ENCODE results near the gene CALML3.

CALML3 gene

DNA sequence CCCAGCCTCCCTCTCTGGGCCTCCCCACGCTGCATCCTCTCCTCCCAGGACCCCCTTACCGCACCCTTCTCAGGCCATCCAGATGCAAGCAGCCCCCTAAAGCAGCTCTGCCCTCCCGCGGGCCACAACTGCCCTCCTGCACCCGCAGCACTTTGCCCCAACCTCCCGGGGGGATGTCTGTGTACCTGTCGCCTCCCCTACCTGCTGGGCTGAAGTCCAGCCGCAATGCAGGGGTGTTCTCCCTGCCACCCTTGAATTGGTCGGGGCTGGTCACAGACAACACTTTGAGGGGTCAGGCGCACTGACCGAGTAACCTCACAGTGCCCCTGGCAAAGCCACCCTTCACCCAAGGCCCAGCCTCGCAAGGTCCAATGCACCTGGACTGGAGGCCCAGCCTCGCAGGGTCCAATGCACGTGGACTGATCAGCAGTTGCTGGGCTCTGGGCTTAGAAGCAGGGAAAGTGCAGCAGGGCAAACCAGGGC, 17.1 kb upstream of the CALML3 start:
- H3K9me3 ChIP-seq (ENCODE audit: control insufficient read depth, low read length), result no peaks in the 10 kb centered on the region
- H3K4me3 ChIP-seq (ENCODE audit: insufficient read depth, low read depth, low read length), result no peak overlapping the region
- WGBS, 2 experiments, result 95 to 96% methylated on average over 14 of the region's 14 CpGs
- H3K27me3 ChIP-seq (ENCODE audit: control insufficient read depth, insufficient read depth, low read length, poor library complexity, severe bottlenecking), result no peaks in the 10 kb centered on the region
- no peak overlapping the region for H3K27ac ChIP-seq (ENCODE audit: insufficient read depth, low read depth, low read length, poor library complexity, severe bottlenecking)
- H3K36me3 ChIP-seq (ENCODE audit: control insufficient read depth, insufficient read depth, low read length), result no peaks in the 10 kb centered on the region
- H3K4me1 ChIP-seq (ENCODE audit: control insufficient read depth, insufficient read depth, low read length), result peaks cover 8% of the 10 kb centered on the region

DNA sequence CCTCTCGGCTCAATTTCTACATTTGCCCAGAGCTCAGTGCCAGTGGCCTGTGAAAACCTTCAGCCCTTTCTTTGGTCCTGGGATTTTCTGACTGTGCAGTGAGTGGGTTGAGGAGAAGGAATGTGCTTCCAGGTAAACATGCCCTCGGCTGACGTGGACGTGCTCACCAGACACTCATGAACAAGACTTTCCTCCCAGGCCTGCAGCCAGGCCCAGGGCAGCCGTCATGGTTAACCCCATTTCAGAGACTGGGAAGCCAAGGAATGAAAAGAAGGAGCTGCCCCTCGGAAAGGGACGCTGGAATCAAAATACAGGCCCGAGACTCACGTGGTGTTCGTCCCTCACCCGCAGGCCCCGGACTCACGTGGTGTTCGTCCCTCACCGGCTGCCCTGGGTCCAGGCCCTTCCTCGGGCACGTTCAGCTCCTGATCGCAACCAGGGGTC, 16.6 kb upstream of the CALML3 start:
- WGBS, 2 experiments, result 94 to 96% methylated on average over 18 of the region's 18 CpGs
- no peak overlapping the region for H3K27ac ChIP-seq (ENCODE audit: insufficient read depth, low read depth, low read length, poor library complexity, severe bottlenecking)

DNA sequence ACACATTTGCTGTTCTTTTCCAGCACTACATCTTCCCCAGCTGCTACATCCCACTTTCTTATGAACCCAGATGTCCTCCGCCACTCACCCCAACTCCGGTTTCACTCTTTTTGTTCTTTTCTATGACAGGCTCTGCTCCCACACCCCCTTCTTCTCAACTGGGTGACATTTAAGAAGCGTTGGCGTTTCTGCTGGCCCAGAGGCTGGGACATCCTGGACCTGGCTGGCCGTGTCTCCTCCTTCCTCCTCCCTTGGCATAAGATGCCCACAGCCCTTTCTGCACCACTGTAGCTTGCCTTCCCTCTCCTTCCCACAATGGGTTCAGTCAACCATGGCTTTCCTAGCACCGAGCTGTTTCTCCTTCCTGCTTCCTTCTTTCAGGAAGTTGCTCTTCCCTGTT, 16.0 kb upstream of the CALML3 start:
- H3K9me3 ChIP-seq (ENCODE audit: control insufficient read depth, low read length), result no peaks in the 10 kb centered on the region
- H3K4me3 ChIP-seq (ENCODE audit: insufficient read depth, low read depth, low read length), result no peak overlapping the region
- peaks cover 11% of the 10 kb centered on the region for H3K4me1 ChIP-seq (ENCODE audit: control insufficient read depth, insufficient read depth, low read length)
- no peaks in the 10 kb centered on the region for H3K27me3 ChIP-seq (ENCODE audit: control insufficient read depth, insufficient read depth, low read length, poor library complexity, severe bottlenecking)
- H3K27ac ChIP-seq (ENCODE audit: insufficient read depth, low read depth, low read length, poor library complexity, severe bottlenecking), result no peak overlapping the region
- 94 to 95% methylated on average over 6 of the region's 6 CpGs for WGBS, 2 experiments
- H3K36me3 ChIP-seq (ENCODE audit: control insufficient read depth, insufficient read depth, low read length), result no peaks in the 10 kb centered on the region

More for the DNA sequence above, 16.6 kb upstream of the CALML3 start:
- H3K4me1 ChIP-seq (ENCODE audit: control insufficient read depth, insufficient read depth, low read length), result peaks cover 11% of the 10 kb centered on the region
- H3K9me3 ChIP-seq (ENCODE audit: control insufficient read depth, low read length), result no peaks in the 10 kb centered on the region
- no peaks in the 10 kb centered on the region for H3K27me3 ChIP-seq (ENCODE audit: control insufficient read depth, insufficient read depth, low read length, poor library complexity, severe bottlenecking)
- H3K4me3 ChIP-seq (ENCODE audit: insufficient read depth, low read depth, low read length), result no peak overlapping the region
- no peaks in the 10 kb centered on the region for H3K36me3 ChIP-seq (ENCODE audit: control insufficient read depth, insufficient read depth, low read length)

DNA sequence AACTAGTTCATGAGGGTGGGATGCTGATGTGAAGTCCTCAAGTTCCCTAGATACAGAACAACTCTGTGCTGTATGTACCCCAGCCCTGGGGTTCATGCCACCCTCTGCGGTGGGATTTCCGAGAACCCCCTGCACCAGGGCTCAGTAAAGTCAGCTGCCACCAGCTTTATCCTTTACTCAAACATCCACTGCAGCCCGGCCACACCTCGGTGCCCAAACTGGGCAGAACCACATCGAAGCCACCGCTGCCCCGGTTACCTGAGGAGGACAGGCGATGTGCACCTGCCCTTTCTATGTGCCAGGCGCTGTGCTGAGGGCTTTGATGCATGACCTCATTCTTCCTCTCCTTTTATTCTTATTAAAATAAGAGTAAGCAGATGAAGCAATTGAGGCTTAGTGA, 15.5 kb upstream of the CALML3 start:
- peaks cover 12% of the 10 kb centered on the region for H3K4me1 ChIP-seq (ENCODE audit: control insufficient read depth, insufficient read depth, low read length)
- WGBS, 2 experiments, result 93 to 94% methylated on average over 8 to 9 of the region's 9 CpGs
- H3K27me3 ChIP-seq (ENCODE audit: control insufficient read depth, insufficient read depth, low read length, poor library complexity, severe bottlenecking), result no peaks in the 10 kb centered on the region
- no peak overlapping the region for H3K27ac ChIP-seq (ENCODE audit: insufficient read depth, low read depth, low read length, poor library complexity, severe bottlenecking)
- no peak overlapping the region for H3K4me3 ChIP-seq (ENCODE audit: insufficient read depth, low read depth, low read length)
- no peaks in the 10 kb centered on the region for H3K9me3 ChIP-seq (ENCODE audit: control insufficient read depth, low read length)
- H3K36me3 ChIP-seq (ENCODE audit: control insufficient read depth, insufficient read depth, low read length), result no peaks in the 10 kb centered on the region

DNA sequence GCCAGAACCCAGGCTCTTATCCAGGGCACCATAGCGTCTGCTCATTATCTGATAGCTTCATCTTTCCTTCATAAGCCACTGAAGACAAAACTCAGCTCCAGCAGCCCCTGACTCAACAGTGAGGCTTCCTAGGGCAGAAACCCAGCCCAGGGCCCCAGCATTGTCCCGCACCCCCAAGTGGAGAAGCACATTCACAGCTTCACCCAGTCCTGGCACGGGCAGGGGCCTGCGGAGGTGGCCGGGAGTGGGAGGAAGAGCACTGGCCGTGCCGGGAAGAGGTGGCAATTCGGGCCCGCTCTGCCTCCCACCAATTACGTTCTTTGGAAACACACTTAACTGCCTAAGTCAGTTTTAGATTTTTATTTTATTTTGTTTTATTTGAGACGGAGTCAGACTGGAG, 15.1 kb upstream of the CALML3 start:
- Histone ChIP-seq H3K36me3 (ENCODE audit: control insufficient read depth, insufficient read depth, low read length) (no peaks in the 10 kb centered on the region), H3K4me1 (ENCODE audit: control insufficient read depth, insufficient read depth, low read length) (peaks cover 16% of the 10 kb centered on the region), H3K4me3 (ENCODE audit: insufficient read depth, low read depth, low read length) (no peak overlapping the region), H3K9me3 (ENCODE audit: control insufficient read depth, low read length) (no peaks in the 10 kb centered on the region), H3K27ac (ENCODE audit: insufficient read depth, low read depth, low read length, poor library complexity, severe bottlenecking) (no peak overlapping the region), H3K27me3 (ENCODE audit: control insufficient read depth, insufficient read depth, low read length, poor library complexity, severe bottlenecking) (no peaks in the 10 kb centered on the region)
- WGBS, 2 experiments, result 92 to 96% methylated on average over 11 of the region's 11 CpGs

DNA sequence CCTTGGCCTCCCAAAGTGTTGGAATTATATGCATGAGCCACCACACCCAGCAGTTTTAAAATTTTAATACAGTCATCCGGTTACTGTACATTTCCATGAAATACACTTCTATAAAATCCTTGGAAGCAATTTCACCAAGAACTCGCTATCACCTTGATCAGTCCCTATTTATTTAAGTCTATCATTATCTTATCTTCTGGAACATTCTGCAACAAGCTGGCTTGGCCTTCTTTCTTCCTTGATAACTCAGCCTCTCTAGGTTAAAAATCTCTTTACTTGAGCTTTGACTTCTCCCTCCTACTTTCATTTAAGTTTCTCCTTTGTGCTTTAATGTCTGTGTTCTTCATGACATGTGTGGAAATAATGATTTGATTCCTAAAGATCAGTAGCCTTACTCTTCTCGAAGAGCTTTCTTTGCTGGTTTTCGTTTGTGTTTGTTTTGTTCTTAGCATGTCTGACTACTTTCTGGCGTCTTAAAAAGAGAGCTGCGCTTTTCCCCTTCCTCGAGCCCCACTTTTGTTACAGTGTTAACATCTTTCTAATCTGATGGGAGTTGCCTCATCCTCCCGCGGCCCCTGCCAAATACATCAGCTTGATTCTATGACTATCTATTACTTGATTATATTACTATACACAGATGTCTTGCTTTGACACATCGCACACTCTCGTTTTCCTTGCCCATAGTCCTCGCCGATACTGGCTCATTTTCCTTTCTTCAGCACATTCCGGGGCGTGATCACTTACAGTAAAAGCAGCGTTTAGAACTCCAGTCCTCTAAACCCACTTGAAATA, 14.3 kb upstream of the CALML3 start:
- no peak overlapping the region for H3K4me3 ChIP-seq (ENCODE audit: insufficient read depth, low read depth, low read length)
- 94% methylated on average over 16 of the region's 16 CpGs for WGBS, 2 experiments

DNA sequence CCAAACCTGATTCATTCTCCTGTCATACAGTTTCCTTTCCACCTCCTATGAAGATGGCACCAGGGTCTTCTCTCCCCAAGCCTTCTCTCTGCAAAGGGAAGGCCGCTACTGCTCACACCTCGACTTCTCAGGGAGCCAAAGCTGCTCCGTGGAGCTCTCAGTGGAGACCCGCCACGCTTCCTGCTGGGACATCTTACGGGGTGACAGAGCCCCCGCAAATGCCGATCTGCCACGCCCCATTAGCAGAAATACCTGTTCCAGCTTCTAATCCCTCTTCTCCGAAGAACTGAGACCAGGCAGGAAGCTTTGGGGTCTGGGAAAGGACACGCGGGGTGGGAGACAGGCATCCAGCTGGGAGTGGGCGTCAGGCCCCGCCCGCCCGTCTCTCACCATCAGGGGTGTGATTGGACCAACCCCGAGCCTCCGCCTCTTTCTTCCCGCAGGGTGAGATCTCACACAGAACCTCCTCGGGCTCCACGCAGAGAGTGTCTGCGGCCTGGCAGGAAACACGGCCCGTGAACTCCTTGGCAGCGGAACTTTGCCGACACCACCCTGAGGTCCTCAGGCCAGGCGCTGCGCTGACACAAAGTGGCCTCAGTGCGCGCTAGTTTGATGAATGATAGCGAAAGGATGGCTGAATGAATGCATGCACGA, 13.4 kb upstream of the CALML3 start:
- Histone ChIP-seq H3K4me3 (ENCODE audit: insufficient read depth, low read depth, low read length) (no peak overlapping the region), H3K27ac (ENCODE audit: insufficient read depth, low read depth, low read length, poor library complexity, severe bottlenecking) (no peak overlapping the region), H3K4me1 (ENCODE audit: control insufficient read depth, insufficient read depth, low read length) (peaks cover 18% of the 10 kb centered on the region), H3K27me3 (ENCODE audit: control insufficient read depth, insufficient read depth, low read length, poor library complexity, severe bottlenecking) (no peaks in the 10 kb centered on the region), H3K36me3 (ENCODE audit: control insufficient read depth, insufficient read depth, low read length) (no peaks in the 10 kb centered on the region), H3K9me3 (ENCODE audit: control insufficient read depth, low read length) (no peaks in the 10 kb centered on the region)
- 91 to 92% methylated on average over 32 of the region's 32 CpGs for WGBS, 2 experiments

More for the DNA sequence above, 14.3 kb upstream of the CALML3 start:
- H3K36me3 ChIP-seq (ENCODE audit: control insufficient read depth, insufficient read depth, low read length), result no peaks in the 10 kb centered on the region
- H3K27ac ChIP-seq (ENCODE audit: insufficient read depth, low read depth, low read length, poor library complexity, severe bottlenecking), result no peak overlapping the region
- H3K4me1 ChIP-seq (ENCODE audit: control insufficient read depth, insufficient read depth, low read length), result peaks cover 18% of the 10 kb centered on the region
- H3K9me3 ChIP-seq (ENCODE audit: control insufficient read depth, low read length), result no peaks in the 10 kb centered on the region
- H3K27me3 ChIP-seq (ENCODE audit: control insufficient read depth, insufficient read depth, low read length, poor library complexity, severe bottlenecking), result no peaks in the 10 kb centered on the region

DNA sequence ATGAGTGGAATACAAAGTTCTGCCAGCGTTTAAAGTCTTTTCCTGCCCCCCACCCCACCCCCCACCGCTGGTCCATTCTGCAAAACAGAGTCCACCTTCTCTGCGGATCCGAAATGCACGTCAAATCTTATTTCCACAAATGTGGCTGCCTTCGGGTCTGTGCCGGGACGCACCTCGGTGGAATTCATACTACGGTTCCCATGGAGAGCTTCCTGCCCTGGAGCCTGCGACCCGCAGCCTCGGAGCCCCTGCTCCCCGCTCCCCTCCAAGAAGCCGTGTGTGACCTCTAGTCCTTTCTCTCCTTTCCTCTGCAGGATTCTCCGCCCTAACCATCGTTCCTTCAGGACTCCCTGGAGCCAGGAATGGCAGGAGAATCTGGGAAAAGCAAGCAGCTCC, 12.9 kb upstream of the CALML3 start:
- no peak overlapping the region for H3K4me3 ChIP-seq (ENCODE audit: insufficient read depth, low read depth, low read length)
- H3K9me3 ChIP-seq (ENCODE audit: control insufficient read depth, low read length), result no peaks in the 10 kb centered on the region
- 90 to 91% methylated on average over 17 of the region's 17 CpGs for WGBS, 2 experiments
- no peak overlapping the region for H3K27ac ChIP-seq (ENCODE audit: insufficient read depth, low read depth, low read length, poor library complexity, severe bottlenecking)
- H3K4me1 ChIP-seq (ENCODE audit: control insufficient read depth, insufficient read depth, low read length), result peaks cover 18% of the 10 kb centered on the region
- H3K27me3 ChIP-seq (ENCODE audit: control insufficient read depth, insufficient read depth, low read length, poor library complexity, severe bottlenecking), result no peaks in the 10 kb centered on the region
- H3K36me3 ChIP-seq (ENCODE audit: control insufficient read depth, insufficient read depth, low read length), result no peaks in the 10 kb centered on the region

DNA sequence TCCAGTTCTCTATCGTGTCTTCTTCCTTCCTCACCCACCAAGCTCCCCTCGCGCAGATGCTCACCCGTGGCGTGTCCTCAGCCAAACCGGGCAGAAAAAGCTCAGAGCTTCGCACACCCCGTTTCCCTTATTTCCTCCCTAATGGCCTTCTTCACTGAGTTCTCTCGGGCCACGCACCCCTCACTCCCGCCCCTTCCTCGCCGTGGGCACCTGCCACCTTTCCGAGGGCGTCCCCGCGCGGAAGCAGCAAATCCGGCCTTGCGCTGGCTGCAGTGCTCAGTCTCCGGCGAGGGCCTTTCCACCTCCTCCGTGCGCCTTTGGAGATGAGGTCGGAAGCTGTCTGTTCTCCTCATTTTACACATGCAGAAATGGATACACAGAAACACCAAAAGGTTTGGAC, 12.4 kb upstream of the CALML3 start:
- Histone ChIP-seq H3K9me3 (ENCODE audit: control insufficient read depth, low read length) (no peaks in the 10 kb centered on the region), H3K4me3 (ENCODE audit: insufficient read depth, low read depth, low read length) (no peak overlapping the region), H3K4me1 (ENCODE audit: control insufficient read depth, insufficient read depth, low read length) (peaks cover 18% of the 10 kb centered on the region), H3K27ac (ENCODE audit: insufficient read depth, low read depth, low read length, poor library complexity, severe bottlenecking) (no peak overlapping the region), H3K36me3 (ENCODE audit: control insufficient read depth, insufficient read depth, low read length) (no peaks in the 10 kb centered on the region), H3K27me3 (ENCODE audit: control insufficient read depth, insufficient read depth, low read length, poor library complexity, severe bottlenecking) (no peaks in the 10 kb centered on the region)
- WGBS, 2 experiments, result 94 to 96% methylated on average over 25 of the region's 25 CpGs

DNA sequence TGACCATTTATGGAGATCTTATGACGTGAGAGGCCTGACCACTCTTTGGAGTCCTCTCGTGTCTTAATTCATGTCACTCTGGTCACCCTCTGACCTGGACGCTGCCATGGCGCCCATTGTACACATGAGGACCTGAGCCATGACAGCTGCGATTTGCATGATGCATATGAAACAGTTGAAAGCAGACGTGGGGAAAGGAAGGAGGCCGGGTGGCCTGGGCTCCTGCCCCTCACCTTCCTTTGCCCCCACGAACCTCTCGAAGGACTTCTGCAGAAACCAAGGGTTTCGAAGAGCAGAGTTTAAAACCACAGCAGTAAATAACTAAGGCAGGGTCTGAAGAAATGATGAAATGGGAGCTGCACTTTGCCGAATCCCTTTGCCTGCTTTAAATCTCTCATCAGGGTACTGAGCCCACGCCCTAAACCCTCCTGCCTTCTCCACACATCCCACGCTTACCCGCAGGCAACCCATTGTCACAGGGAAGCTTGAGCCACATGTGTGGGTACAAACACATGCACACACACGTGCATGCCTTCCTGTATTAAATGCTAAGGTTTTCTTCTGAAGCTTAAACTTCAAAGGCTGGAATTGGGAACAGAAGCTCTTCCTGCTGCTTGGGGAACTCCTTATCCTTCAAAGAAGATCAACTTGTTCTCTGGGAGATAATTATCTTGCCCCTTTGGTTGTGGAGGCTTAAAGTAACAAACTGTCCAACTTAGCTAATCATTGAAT, 11.7 kb upstream of the CALML3 start:
- H3K36me3 ChIP-seq (ENCODE audit: control insufficient read depth, insufficient read depth, low read length), result no peaks in the 10 kb centered on the region
- peaks cover 18% of the 10 kb centered on the region for H3K4me1 ChIP-seq (ENCODE audit: control insufficient read depth, insufficient read depth, low read length)
- no peak overlapping the region for H3K4me3 ChIP-seq (ENCODE audit: insufficient read depth, low read depth, low read length)
- H3K9me3 ChIP-seq (ENCODE audit: control insufficient read depth, low read length), result no peaks in the 10 kb centered on the region
- H3K27ac ChIP-seq (ENCODE audit: insufficient read depth, low read depth, low read length, poor library complexity, severe bottlenecking), result no peak overlapping the region
- 91% methylated on average over 15 of the region's 15 CpGs for WGBS, 2 experiments
- H3K27me3 ChIP-seq (ENCODE audit: control insufficient read depth, insufficient read depth, low read length, poor library complexity, severe bottlenecking), result no peaks in the 10 kb centered on the region

Measured in ectodermal cell (in vitro differentiated cells).